DND-41 (cell line): Measurements from ENCODE around the gene FAM193B.

Experiments used
- ATAC-seq: fragments of 200-7000 bp; cut with Tn5 transposase; 3 replicates; pipeline ENCODE4 v1.9.1; 2021; ENCODE audit warnings: low read depth; ENCODE audit not compliant: insufficient read depth
- DNase-seq: peaks from one replicate; pipeline ENCODE4 v3.0.0-alpha.2; 2020
- H2AFZ ChIP-seq: 2 replicates; pipeline ENCODE4 v1.6.0; 2012; ENCODE audit warnings: low read depth, low read length
- H3K27ac ChIP-seq: 2 replicates; pipeline ENCODE4 v1.5.1; 2012; ENCODE audit warnings: low read length, inconsistent platforms
- H3K27me3 ChIP-seq: fragments of 200-600 bp; sonication (generic); 2 replicates; pipeline ENCODE4 v1.6.0; 2012; ENCODE audit warnings: low read length, mild to moderate bottlenecking, inconsistent platforms; ENCODE audit not compliant: insufficient read depth, poor library complexity
- H3K36me3 ChIP-seq: 2 replicates; pipeline ENCODE4 v1.5.1; 2012; ENCODE audit warnings: low read length, inconsistent platforms; ENCODE audit not compliant: insufficient read depth
- H3K4me1 ChIP-seq: 2 replicates; pipeline ENCODE4 v1.5.1; 2012; ENCODE audit warnings: mild to moderate bottlenecking, low read length; ENCODE audit not compliant: insufficient read depth
- H3K4me2 ChIP-seq: 2 replicates; pipeline ENCODE4 v1.6.0; 2012; ENCODE audit warnings: mild to moderate bottlenecking, moderate library complexity, low read length, inconsistent platforms; ENCODE audit not compliant: insufficient read depth
- H3K4me3 ChIP-seq, 2 experiments: fragments of 200-600 bp in 1 of 2; shearing (Covaris generic) in 1 of 2; 2 replicates each; pipeline ENCODE4 v1.5.1; 2012 to 2016; ENCODE audit warnings: inconsistent platforms in 2 of 2, low read length in 2 of 2, mild to moderate bottlenecking in 2 of 2, low read depth in 1 of 2, moderate library complexity in 1 of 2
- H3K79me2 ChIP-seq: 2 replicates; pipeline ENCODE4 v1.6.0; 2012; ENCODE audit warnings: low read length, inconsistent platforms; ENCODE audit not compliant: insufficient read depth
- H3K9ac ChIP-seq: 2 replicates; pipeline ENCODE4 v1.6.0; 2012; ENCODE audit warnings: low read depth, mild to moderate bottlenecking, inconsistent platforms, low read length, moderate library complexity
- H3K9me3 ChIP-seq: 2 replicates; pipeline ENCODE4 v1.5.1; 2012; ENCODE audit warnings: low read length, moderate library complexity, mild to moderate bottlenecking, inconsistent platforms; ENCODE audit not compliant: insufficient read depth, severe bottlenecking
- H4K20me1 ChIP-seq: 2 replicates; pipeline ENCODE4 v1.6.0; 2012; ENCODE audit warnings: low read length; ENCODE audit not compliant: insufficient read depth
- EZH2 ChIP-seq: IDR thresholded peaks from 3 replicates; pipeline ENCODE4 v1.6.1; 2012; ENCODE audit warnings: borderline replicate concordance, low read depth, mild to moderate bottlenecking, moderate library complexity, low read length, inconsistent platforms; ENCODE audit not compliant: severe bottlenecking
- TF ChIP-seq, protein P1 (sequence below): IDR thresholded peaks from 2 replicates; pipeline ENCODE4 v1.5.1; 2012; ENCODE audit warnings: borderline replicate concordance, low read length, moderate library complexity, mild to moderate bottlenecking; ENCODE audit not compliant: poor library complexity, severe bottlenecking; ENCODE audit errors: extremely low read depth

The FAM193B gene

DNA sequence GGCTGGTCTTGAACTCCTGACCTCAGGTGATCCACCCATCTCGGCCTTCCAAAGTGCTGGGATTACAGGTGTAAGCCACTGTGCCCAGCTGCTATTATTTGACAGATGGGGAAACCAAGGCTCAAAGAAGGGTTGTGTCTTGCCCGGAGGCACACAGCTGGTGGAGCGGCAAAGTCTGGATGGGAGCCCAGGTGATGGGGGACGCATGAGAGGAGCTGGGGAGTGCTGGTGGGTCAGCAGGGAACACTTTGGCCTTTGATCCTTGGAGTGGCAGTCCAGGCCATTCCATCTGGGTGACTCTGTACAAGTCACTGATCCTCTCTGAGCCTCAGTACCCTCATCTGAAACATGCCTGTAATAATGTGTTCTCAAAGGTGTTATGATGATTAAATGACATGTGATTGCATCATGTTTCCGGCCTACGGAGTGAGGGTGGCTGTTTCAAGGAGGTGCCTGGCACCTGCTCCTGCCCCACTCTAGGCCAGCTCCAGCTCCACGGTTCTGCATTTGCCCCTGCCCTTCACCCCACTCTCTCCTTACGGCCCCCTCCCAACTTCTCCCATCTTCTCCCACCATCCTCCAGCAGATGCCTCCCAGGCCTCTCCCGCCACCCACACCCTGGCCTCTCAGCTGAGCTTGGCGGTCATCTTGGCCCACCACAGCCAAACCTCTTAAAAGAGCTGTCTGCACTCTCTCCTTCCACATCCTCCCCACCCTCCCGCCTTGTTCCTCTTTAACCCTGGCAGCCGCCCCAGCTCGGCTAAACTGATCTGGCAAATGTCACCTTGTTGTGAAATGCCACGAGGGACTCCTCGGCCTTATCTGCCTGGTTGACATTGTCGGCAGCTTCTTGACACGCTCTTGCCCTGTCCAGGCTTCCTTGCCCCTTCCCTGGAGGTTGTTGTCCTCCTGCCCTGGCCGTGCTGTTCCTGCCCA, 75.4 kb downstream of the FAM193B start:
- H3K79me2 ChIP-seq = no peaks in the 10 kb centered on the region
- H3K4me2 ChIP-seq = no peak overlapping the region
- peaks cover 2% of the 10 kb centered on the region; the same call in 1 of the 2 replicates for H3K4me1 ChIP-seq
- no peak overlapping the region for H3K9ac ChIP-seq
- ATAC-seq (peak; percentile 54), DNase-seq (no peak)
- H3K36me3 ChIP-seq = no peaks in the 10 kb centered on the region
- no peaks in the 10 kb centered on the region for H3K9me3 ChIP-seq
- H3K27ac ChIP-seq = no peak overlapping the region
- H2AFZ ChIP-seq = no peak overlapping the region
- peaks cover 10% of the 10 kb centered on the region; the same call in 1 of the 2 replicates for H4K20me1 ChIP-seq
- TF ChIP-seq EZH2 = no peak
- TF ChIP-seq, protein P1, sequence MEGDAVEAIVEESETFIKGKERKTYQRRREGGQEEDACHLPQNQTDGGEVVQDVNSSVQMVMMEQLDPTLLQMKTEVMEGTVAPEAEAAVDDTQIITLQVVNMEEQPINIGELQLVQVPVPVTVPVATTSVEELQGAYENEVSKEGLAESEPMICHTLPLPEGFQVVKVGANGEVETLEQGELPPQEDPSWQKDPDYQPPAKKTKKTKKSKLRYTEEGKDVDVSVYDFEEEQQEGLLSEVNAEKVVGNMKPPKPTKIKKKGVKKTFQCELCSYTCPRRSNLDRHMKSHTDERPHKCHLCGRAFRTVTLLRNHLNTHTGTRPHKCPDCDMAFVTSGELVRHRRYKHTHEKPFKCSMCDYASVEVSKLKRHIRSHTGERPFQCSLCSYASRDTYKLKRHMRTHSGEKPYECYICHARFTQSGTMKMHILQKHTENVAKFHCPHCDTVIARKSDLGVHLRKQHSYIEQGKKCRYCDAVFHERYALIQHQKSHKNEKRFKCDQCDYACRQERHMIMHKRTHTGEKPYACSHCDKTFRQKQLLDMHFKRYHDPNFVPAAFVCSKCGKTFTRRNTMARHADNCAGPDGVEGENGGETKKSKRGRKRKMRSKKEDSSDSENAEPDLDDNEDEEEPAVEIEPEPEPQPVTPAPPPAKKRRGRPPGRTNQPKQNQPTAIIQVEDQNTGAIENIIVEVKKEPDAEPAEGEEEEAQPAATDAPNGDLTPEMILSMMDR = no peak
- no peak overlapping the region for H3K4me3 ChIP-seq
- H3K27me3 ChIP-seq = peaks cover 4% of the 10 kb centered on the region

DNA sequence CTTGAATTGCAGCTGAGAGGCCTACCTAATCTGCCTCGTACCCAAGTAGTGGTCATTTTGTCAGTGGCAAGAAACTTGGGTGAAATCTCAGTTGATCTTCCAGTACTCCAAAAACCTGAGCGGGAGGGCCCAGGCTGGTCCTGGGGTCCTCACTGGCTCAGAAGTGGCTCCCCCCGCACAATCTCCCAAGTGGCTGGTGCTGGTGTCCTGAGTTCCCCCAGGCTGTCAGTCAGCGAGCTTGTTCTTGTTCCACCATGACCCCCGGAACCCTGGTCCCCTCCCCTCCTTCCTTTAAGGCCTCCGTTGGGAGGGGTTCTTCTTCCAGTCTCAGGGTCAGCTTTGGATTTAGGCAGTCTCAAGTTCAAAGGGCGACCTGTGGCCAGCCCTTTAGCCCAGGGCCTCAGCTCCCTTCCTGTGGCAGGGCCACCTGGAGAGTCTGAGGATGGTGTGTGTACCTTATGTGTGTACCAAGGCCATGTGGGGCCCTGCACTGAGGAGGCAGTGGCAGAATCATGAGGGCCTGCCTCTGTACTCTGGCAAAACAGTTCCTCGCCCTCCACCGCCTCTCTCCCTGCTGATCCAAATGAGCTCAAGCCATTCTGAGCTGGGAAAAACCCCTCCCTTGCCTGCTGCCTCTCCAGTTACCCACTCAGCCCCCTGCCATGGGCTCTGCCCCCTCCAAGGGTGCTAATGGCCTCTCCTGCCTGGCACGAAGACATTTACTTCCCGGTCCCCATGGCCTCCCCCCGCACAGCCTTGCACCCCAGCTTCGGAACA, 76.5 kb downstream of the FAM193B start:
- Histone ChIP-seq H3K27ac (no peak overlapping the region), H3K4me2 (no peak overlapping the region)
- no peak for TF ChIP-seq EZH2
- TF ChIP-seq, protein P1 = no peak

DNA sequence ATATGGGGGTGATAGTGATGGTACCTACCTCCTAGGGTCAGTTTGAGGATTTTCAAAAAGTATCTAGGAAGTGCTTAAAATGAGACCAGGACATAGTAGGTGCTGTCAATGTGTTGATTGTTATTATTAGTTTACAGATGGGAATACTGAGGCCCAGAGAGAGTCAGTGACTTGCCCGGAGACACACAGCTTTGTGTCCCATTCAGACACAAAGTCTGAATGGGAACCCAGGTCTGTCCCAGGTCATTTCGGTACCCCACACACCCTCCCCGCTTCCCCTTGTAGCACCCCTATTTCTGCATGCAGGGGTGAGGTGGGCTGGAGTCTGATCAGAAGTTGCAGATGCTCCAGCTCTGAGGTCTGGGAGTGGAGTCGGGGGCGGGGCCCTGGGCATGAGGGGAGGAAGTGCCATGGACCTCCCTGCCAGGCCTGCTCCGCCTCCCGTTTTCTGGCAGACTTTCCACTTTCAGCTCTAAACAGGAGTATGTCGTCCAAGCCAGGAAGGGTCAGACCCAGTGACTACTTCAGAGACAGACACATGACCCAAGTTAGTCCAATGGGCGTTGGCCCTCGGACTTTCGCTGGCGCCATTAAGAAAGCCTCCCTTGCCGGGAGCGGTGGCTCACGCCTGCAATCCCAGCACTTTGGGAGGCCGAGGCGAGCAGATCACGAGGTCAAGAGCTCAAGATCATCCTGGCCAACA, 77.7 kb downstream of the FAM193B start:
- no peak for ATAC-seq
- H3K4me2 ChIP-seq = no peak overlapping the region
- no peak overlapping the region for H2AFZ ChIP-seq
- H4K20me1 ChIP-seq = peaks cover 20% of the 10 kb centered on the region
- H3K4me3 ChIP-seq = no peak overlapping the region
- peaks cover 5% of the 10 kb centered on the region for H3K27me3 ChIP-seq
- TF ChIP-seq, protein P1 = no peak
- TF ChIP-seq EZH2 = no peak
- no peaks in the 10 kb centered on the region for H3K9me3 ChIP-seq
- H3K9ac ChIP-seq = no peak overlapping the region
- peaks cover 11% of the 10 kb centered on the region for H3K79me2 ChIP-seq
- peaks cover 14% of the 10 kb centered on the region for H3K4me1 ChIP-seq
- H3K27ac ChIP-seq = no peak overlapping the region
- H3K36me3 ChIP-seq = peaks cover 8% of the 10 kb centered on the region
- DNase-seq = no peak

More for the DNA sequence above, 76.5 kb downstream of the FAM193B start:
- ATAC-seq = no peak
- Histone ChIP-seq H3K79me2 (no peaks in the 10 kb centered on the region), H4K20me1 (peaks cover 10% of the 10 kb centered on the region; the same call in 1 of the 2 replicates), H3K36me3 (no peaks in the 10 kb centered on the region), H3K9ac (no peak overlapping the region), H2AFZ (no peak overlapping the region), H3K4me1 (peaks cover 4% of the 10 kb centered on the region; the same call in 1 of the 2 replicates), H3K9me3 (no peaks in the 10 kb centered on the region), H3K4me3 (no peak overlapping the region), H3K27me3 (peaks cover 5% of the 10 kb centered on the region)
- DNase-seq = no peak
